ENCODE data around the gene CAMK1D.

Gene CAMK1D

DNA sequence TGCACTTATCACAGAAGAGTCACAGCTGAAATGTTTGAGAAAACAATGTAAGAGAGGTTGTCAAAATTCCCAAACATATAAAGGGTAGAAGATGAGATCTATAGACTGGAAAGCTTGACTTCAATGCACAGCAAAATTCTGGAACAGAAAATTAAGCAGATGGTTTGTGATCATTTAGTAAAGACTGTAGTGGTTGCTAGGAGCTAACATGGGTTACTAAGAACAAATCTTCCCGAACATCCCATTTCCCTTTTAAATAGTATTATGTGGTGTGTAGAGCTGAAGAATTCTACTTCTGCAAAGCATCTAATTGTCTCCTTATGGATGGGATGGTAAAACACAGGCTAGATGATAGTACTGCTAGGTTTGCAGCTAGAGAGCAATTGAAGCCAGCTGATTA is 312.3 kb downstream of the CAMK1D start:
- Histone ChIP-seq H3K36me3 (ENCODE audit: insufficient read depth, low read length) (no peaks in the 10 kb centered on the region), H3K9ac (ENCODE audit: low read length) (no peak overlapping the region), H3K27ac (ENCODE audit: low read depth, low read length) (no peak overlapping the region), H3K4me1 (ENCODE audit: insufficient read depth, low read length) (no peaks in the 10 kb centered on the region), H3K4me3 (ENCODE audit: low read depth in 1 of 2, low read length in 2 of 2) (no peak overlapping the region), H3K27me3 (ENCODE audit: control insufficient read depth in 1 of 2, insufficient read depth in 2 of 2, low read length in 2 of 2) (no peaks in the 10 kb centered on the region), H3K9me3 (ENCODE audit: low read length) (no peaks in the 10 kb centered on the region)

DNA sequence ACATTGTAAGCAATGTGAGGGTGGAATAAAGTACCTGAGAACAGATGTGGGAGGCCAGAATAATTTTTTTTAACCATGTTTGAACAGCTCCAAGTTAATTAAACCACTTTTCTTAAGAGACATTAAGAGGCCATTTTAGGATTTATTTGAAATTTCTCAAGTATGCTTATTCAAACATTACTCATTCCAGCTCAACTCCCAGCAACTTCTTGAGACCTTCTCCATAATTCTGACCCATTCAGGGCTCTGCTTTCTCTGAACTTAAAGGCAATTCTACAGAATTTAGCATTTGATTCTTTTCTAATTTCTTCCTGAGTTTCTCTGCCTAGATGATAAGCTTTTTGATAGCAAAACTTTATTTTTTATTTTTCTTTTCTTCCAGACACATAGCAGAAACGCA is 314.5 kb downstream of the CAMK1D start:
- Histone ChIP-seq H3K27ac (ENCODE audit: low read depth, low read length) (no peak overlapping the region), H3K9me3 (ENCODE audit: low read length) (no peaks in the 10 kb centered on the region), H3K4me3 (ENCODE audit: low read depth in 1 of 2, low read length in 2 of 2) (no peak overlapping the region), H3K4me1 (ENCODE audit: insufficient read depth, low read length) (peaks cover 7% of the 10 kb centered on the region), H3K36me3 (ENCODE audit: insufficient read depth, low read length) (no peaks in the 10 kb centered on the region), H3K27me3 (ENCODE audit: control insufficient read depth in 1 of 2, insufficient read depth in 2 of 2, low read length in 2 of 2) (no peaks in the 10 kb centered on the region), H3K9ac (ENCODE audit: low read length) (no peak overlapping the region)

DNA sequence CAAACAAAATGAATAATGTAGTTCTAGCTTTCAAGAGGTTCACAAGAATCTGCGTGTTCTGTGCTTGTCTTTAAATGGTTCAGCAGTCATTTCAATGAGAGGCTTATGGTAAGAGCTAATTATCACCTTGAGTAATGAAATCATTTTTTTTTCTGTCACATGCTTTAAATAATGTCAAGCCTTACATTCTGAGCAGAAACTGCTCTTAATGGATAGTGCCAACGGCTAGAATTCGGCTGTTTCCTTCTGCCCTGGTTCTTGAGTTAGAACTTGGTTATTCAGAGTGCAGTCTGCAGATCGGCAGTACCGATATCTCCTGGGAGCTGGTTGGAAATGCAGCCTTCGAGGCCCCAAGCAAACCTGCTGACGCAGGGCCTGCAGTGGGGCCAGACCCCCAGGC is 316.2 kb downstream of the CAMK1D start:
- H3K4me1 ChIP-seq (ENCODE audit: insufficient read depth, low read length), result peaks cover 9% of the 10 kb centered on the region

GRCh38 chr10:12667052-12667451 is 317.7 kb downstream of the CAMK1D start:
- no peak overlapping the region for H3K27ac ChIP-seq (ENCODE audit: low read depth, low read length)

More for the DNA sequence above, 316.2 kb downstream of the CAMK1D start:
- Histone ChIP-seq H3K27me3 (ENCODE audit: control insufficient read depth in 1 of 2, insufficient read depth in 2 of 2, low read length in 2 of 2) (no peaks in the 10 kb centered on the region), H3K9me3 (ENCODE audit: low read length) (no peaks in the 10 kb centered on the region), H3K27ac (ENCODE audit: low read depth, low read length) (no peak overlapping the region), H3K4me3 (ENCODE audit: low read depth in 1 of 2, low read length in 2 of 2) (no peak overlapping the region), H3K9ac (ENCODE audit: low read length) (no peak overlapping the region), H3K36me3 (ENCODE audit: insufficient read depth, low read length) (no peaks in the 10 kb centered on the region)

DNA sequence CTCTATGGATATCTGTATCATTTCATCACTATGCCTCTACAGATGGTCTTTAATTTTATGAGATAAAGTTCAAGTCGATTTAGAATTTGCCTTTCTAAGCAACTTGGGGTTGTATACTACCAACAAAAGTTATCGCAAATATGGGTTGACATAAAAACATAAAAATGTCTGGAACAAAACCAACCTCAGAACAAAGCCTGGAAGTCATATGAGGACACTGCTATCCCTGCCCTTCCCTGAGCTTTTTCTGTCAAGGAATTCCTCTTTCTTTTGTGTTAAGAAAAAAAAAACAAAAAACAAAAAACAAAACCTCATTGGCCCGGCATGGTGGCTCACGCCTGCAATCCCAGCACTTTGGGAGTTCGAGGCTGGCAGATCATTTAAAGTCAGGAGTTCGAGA is 319.3 kb downstream of the CAMK1D start:
- peaks cover 9% of the 10 kb centered on the region for H3K4me1 ChIP-seq (ENCODE audit: insufficient read depth, low read length)
- no peak overlapping the region for H3K27ac ChIP-seq (ENCODE audit: low read depth, low read length)
- H3K4me3 ChIP-seq (ENCODE audit: low read depth in 1 of 2, low read length in 2 of 2), result no peak overlapping the region
- H3K27me3 ChIP-seq (ENCODE audit: control insufficient read depth in 1 of 2, insufficient read depth in 2 of 2, low read length in 2 of 2), result no peaks in the 10 kb centered on the region
- no peak overlapping the region for H3K9ac ChIP-seq (ENCODE audit: low read length)
- H3K9me3 ChIP-seq (ENCODE audit: low read length), result no peaks in the 10 kb centered on the region
- H3K36me3 ChIP-seq (ENCODE audit: insufficient read depth, low read length), result no peaks in the 10 kb centered on the region

More at GRCh38 chr10:12667052-12667451, 317.7 kb downstream of the CAMK1D start:
- Histone ChIP-seq H3K9me3 (ENCODE audit: low read length) (no peaks in the 10 kb centered on the region), H3K4me3 (ENCODE audit: low read depth in 1 of 2, low read length in 2 of 2) (no peak overlapping the region), H3K9ac (ENCODE audit: low read length) (no peak overlapping the region), H3K27me3 (ENCODE audit: control insufficient read depth in 1 of 2, insufficient read depth in 2 of 2, low read length in 2 of 2) (no peaks in the 10 kb centered on the region), H3K36me3 (ENCODE audit: insufficient read depth, low read length) (no peaks in the 10 kb centered on the region), H3K4me1 (ENCODE audit: insufficient read depth, low read length) (peaks cover 9% of the 10 kb centered on the region)

DNA sequence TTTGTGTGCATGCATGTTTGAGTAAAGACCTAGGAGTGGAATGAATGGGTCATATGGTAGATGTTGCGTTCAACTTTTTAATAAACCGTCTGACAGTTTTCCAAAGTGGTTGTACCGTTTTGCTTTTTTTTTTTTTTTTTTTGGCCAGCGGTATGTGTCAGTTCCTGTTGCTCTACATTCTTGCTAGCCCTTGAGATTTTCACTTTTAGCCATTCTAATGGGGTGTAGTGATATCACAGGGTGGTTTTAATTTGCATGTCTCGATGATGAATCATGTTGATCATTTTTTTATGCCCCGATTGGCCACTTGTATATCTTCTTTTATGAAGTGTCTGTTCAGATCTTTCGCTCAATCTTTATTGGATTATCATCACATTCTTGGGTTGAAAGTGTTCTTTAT is 320.7 kb downstream of the CAMK1D start:
- Histone ChIP-seq H3K9me3 (ENCODE audit: low read length) (no peaks in the 10 kb centered on the region), H3K4me3 (ENCODE audit: low read depth in 1 of 2, low read length in 2 of 2) (no peak overlapping the region), H3K27me3 (ENCODE audit: control insufficient read depth in 1 of 2, insufficient read depth in 2 of 2, low read length in 2 of 2) (no peaks in the 10 kb centered on the region), H3K4me1 (ENCODE audit: insufficient read depth, low read length) (peaks cover 9% of the 10 kb centered on the region), H3K36me3 (ENCODE audit: insufficient read depth, low read length) (no peaks in the 10 kb centered on the region), H3K9ac (ENCODE audit: low read length) (no peak overlapping the region), H3K27ac (ENCODE audit: low read depth, low read length) (no peak overlapping the region)

GRCh38 chr10:12675186-12675585 is 325.8 kb downstream of the CAMK1D start:
- no peaks in the 10 kb centered on the region for H3K36me3 ChIP-seq (ENCODE audit: insufficient read depth, low read length)
- H3K9ac ChIP-seq (ENCODE audit: low read length), result no peak overlapping the region
- no peaks in the 10 kb centered on the region for H3K9me3 ChIP-seq (ENCODE audit: low read length)
- H3K27ac ChIP-seq (ENCODE audit: low read depth, low read length), result no peak overlapping the region
- H3K4me1 ChIP-seq (ENCODE audit: insufficient read depth, low read length), result no peaks in the 10 kb centered on the region
- no peaks in the 10 kb centered on the region for H3K27me3 ChIP-seq (ENCODE audit: control insufficient read depth in 1 of 2, insufficient read depth in 2 of 2, low read length in 2 of 2)
- no peak overlapping the region for H3K4me3 ChIP-seq (ENCODE audit: low read depth in 1 of 2, low read length in 2 of 2)

- no peaks in the 10 kb centered on the region for H3K27me3 ChIP-seq (ENCODE audit: control insufficient read depth in 1 of 2, insufficient read depth in 2 of 2, low read length in 2 of 2)
- H3K9ac ChIP-seq (ENCODE audit: low read length), result no peak overlapping the region
- H3K36me3 ChIP-seq (ENCODE audit: insufficient read depth, low read length), result no peaks in the 10 kb centered on the region
- H3K9me3 ChIP-seq (ENCODE audit: low read length), result no peaks in the 10 kb centered on the region
- no peaks in the 10 kb centered on the region for H3K4me1 ChIP-seq (ENCODE audit: insufficient read depth, low read length)
- no peak overlapping the region for H3K4me3 ChIP-seq (ENCODE audit: low read depth in 1 of 2, low read length in 2 of 2)
- H3K27ac ChIP-seq (ENCODE audit: low read depth, low read length), result no peak overlapping the region
Measured at GRCh38 chr10:12679636-12680035, 330.3 kb downstream of the CAMK1D start.

GRCh38 chr10:12681252-12681651 is 331.9 kb downstream of the CAMK1D start:
- H3K4me1 ChIP-seq (ENCODE audit: insufficient read depth, low read length), result no peaks in the 10 kb centered on the region
- no peak overlapping the region for H3K27ac ChIP-seq (ENCODE audit: low read depth, low read length)
- no peaks in the 10 kb centered on the region for H3K36me3 ChIP-seq (ENCODE audit: insufficient read depth, low read length)
- H3K9me3 ChIP-seq (ENCODE audit: low read length), result no peaks in the 10 kb centered on the region
- no peak overlapping the region for H3K9ac ChIP-seq (ENCODE audit: low read length)
- no peaks in the 10 kb centered on the region for H3K27me3 ChIP-seq (ENCODE audit: control insufficient read depth in 1 of 2, insufficient read depth in 2 of 2, low read length in 2 of 2)
- no peak overlapping the region for H3K4me3 ChIP-seq (ENCODE audit: low read depth in 1 of 2, low read length in 2 of 2)

- no peaks in the 10 kb centered on the region for H3K36me3 ChIP-seq (ENCODE audit: insufficient read depth, low read length)
- H3K27ac ChIP-seq (ENCODE audit: low read depth, low read length), result no peak overlapping the region
- no peaks in the 10 kb centered on the region for H3K27me3 ChIP-seq (ENCODE audit: control insufficient read depth in 1 of 2, insufficient read depth in 2 of 2, low read length in 2 of 2)
- no peaks in the 10 kb centered on the region for H3K9me3 ChIP-seq (ENCODE audit: low read length)
- H3K4me1 ChIP-seq (ENCODE audit: insufficient read depth, low read length), result peaks cover 8% of the 10 kb centered on the region
- H3K9ac ChIP-seq (ENCODE audit: low read length), result no peak overlapping the region
- no peak overlapping the region for H3K4me3 ChIP-seq (ENCODE audit: low read depth in 1 of 2, low read length in 2 of 2)
Measured at GRCh38 chr10:12684784-12685183, 335.4 kb downstream of the CAMK1D start.

GRCh38 chr10:12685261-12686058 is 336.1 kb downstream of the CAMK1D start:
- no peak overlapping the region for H3K27ac ChIP-seq (ENCODE audit: low read depth, low read length)
- no peak overlapping the region for H3K4me3 ChIP-seq (ENCODE audit: low read depth in 1 of 2, low read length in 2 of 2)
- no peaks in the 10 kb centered on the region for H3K36me3 ChIP-seq (ENCODE audit: insufficient read depth, low read length)

GRCh38 chr10:12687996-12688395 is 338.6 kb downstream of the CAMK1D start:
- Histone ChIP-seq H3K27me3 (ENCODE audit: control insufficient read depth in 1 of 2, insufficient read depth in 2 of 2, low read length in 2 of 2) (no peaks in the 10 kb centered on the region), H3K27ac (ENCODE audit: low read depth, low read length) (no peak overlapping the region), H3K36me3 (ENCODE audit: insufficient read depth, low read length) (no peaks in the 10 kb centered on the region), H3K9me3 (ENCODE audit: low read length) (no peaks in the 10 kb centered on the region), H3K4me1 (ENCODE audit: insufficient read depth, low read length) (peaks cover 24% of the 10 kb centered on the region), H3K9ac (ENCODE audit: low read length) (no peak overlapping the region), H3K4me3 (ENCODE audit: low read depth in 1 of 2, low read length in 2 of 2) (no peak overlapping the region)

More at GRCh38 chr10:12685261-12686058, 336.1 kb downstream of the CAMK1D start:
- no peak overlapping the region for H3K9ac ChIP-seq (ENCODE audit: low read length)
- H3K9me3 ChIP-seq (ENCODE audit: low read length), result no peaks in the 10 kb centered on the region
- H3K27me3 ChIP-seq (ENCODE audit: control insufficient read depth in 1 of 2, insufficient read depth in 2 of 2, low read length in 2 of 2), result no peaks in the 10 kb centered on the region
- peaks cover 14% of the 10 kb centered on the region for H3K4me1 ChIP-seq (ENCODE audit: insufficient read depth, low read length)

All from muscle layer of colon (tissue), 2 donors.